ENCODE results near the gene ABHD15.

DNA sequence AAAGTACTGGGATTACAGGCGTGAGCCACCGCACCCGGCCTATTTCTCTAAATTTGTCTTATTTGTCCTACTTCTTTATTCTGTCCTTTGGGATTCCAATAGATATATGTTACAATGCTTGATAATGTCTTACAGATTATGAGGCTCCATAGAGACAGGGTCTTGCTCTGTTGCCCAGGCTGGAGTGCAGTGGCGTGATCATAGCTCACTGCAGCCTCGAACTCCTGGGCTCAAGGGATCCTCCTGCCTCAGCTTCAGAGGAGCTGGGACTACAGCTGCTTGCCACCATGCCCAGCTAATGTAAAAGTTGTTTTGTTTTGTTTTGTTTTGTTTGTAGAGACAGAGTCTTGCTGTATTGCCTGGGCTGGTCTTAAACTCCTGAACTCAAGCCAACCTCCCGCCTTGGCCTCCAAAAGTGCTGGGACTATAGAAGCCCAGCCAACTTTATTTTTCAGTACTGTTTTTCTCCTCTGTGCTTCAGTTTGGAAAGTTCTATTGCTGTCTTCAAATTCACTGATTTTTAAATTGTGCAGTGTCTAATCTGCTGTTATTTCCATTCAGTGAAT lies 36.4 kb upstream of the ABHD15 start:
- TF ChIP-seq CTCF (IDR thresholded peaks at IDR 0.05; ENCODE audit: extremely low read depth in 1 of 2, insufficient read depth in 1 of 2, low read depth in 1 of 2, low read length in 2 of 2) = no peak
- no peak for TF ChIP-seq POLR2A (IDR thresholded peaks at IDR 0.05; ENCODE audit: low read depth, low read length)
- no peak for TF ChIP-seq EZH2 (IDR thresholded peaks at IDR 0.05; ENCODE audit: borderline replicate concordance, low read depth, low read length, severe bottlenecking)
- TF ChIP-seq MYC (IDR thresholded peaks at IDR 0.05; ENCODE audit: low read depth, low read length) = no peak
- no peak for TF ChIP-seq GATA2 (IDR thresholded peaks at IDR 0.05; ENCODE audit: insufficient read depth, insufficient read length, low read depth, low read length)
- TF ChIP-seq, protein P1, sequence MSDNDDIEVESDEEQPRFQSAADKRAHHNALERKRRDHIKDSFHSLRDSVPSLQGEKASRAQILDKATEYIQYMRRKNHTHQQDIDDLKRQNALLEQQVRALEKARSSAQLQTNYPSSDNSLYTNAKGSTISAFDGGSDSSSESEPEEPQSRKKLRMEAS (IDR thresholded peaks at IDR 0.05; ENCODE audit: insufficient read depth, insufficient read length) = no peak
- no peak for TF ChIP-seq POLR2AphosphoS5 (IDR thresholded peaks at IDR 0.05; ENCODE audit: insufficient read depth, low read depth, low read length)
- TF ChIP-seq JUN (IDR thresholded peaks at IDR 0.05; ENCODE audit: borderline replicate concordance, insufficient read depth, insufficient read length, low read depth) = no peak

All from endothelial cell of umbilical vein (primary cell).